ENCODE measurements around the gene RPL18A.
A peak's percentile ranks its signal among the peaks of the same experiment; 100 is the strongest.
"Not testable (repeated sequence)": the region's sequence is repeated elsewhere in the genome, so short reads cannot be mapped to it uniquely, and the experiment has no call there.

The RPL18A gene

DNA sequence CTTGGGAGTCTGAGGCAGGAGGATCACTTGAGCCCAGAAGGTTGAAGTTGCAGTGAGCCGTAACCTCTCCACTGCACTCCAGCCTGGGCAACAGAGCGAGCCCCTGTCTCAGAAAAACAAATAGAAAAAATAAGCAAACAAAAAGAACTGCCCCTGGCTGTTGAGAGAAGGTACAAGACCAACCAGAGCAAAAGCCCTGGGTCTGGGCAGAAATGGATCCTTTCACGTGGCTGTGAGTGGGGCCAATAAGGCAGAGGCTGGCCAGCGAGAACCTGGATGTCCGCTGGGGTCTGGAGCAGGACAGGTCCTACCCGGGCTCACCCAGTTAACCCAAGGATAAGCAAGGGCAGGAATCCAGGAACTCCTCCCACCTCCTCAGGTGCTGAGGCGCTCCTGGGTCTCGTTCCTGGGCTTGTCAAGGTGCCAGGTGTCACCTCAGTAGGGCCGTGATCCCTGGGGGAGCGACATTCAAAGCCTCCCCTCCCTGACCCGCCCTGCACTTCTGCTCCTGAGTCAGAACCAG, 7.3 kb downstream of the RPL18A start:
- DNase-seq, result no peak

GRCh38 chr19:17868669-17869068, 9.0 kb downstream of the RPL18A start:
- no peak for DNase-seq

DNA sequence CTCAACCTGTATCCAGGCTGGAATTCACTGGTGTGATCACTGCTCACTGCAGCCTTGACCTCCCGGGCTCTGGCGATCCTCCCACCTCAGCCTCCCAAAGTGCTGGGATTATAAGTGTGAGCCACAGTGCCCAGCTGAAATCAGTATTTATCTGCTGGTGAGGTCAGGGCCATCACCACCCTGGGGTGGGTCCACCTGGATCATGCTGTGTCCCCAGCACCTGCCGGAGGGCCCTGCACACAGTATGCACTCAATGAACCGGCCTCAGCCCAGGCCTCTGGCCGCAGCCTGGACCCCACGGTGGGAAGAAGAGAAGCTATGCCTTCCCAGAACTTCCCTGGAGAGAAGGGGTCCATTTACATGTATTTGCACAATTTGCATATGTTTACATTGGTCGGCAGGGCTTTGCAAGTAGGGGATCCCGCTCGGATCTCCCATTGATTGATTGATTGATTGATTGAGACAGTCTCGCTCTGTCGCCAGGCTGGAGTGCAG, 9.5 kb downstream of the RPL18A start:
- DNase-seq, result no peak

DNA sequence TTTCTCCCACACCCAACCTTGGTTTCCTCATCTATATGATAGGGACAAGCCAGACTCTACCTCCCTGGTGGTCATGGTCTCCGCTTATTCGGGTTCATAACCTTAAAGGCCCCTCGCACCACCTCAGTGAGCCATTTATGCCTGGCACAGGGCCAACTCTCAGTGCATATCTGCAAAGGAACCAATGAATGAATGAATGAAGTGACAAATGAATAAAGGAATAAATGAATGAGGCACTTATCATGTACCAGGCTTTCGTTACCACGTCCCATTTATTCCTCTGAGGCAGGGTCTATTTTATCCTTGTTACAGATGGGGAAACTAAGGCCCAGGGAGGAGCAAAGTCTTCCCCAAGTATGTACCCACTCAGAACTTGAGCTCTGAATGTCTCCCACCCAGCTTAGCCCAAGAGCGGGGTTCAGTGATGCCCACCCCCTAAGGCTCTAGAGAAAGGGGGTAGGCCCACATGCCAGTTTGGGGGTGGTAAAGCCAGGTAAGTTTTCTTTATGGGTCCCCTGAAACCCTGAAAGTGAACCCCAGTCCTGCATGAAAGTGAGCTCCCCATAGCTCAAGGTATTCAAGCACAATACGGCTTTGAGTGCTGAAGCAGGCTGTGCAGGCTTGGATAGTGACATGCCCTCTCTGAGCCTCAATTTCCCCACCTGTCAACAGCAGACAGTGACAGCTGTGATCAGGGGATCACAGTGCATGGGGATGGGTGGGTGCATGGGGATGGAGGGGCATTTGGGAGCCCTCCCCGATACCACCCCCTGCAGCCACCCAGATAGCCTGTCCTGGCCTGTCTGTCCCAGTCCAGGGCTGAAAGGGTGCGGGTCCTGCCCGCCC, 11.5 kb downstream of the RPL18A start:
- DNase-seq, result no peak

GRCh38 chr19:17871878-17872250, 12.2 kb downstream of the RPL18A start, which contains the start of gene SLC5A5:
TSS of gene SLC5A5 (plus strand) at chr19:17871945. CDS start at chr19:17872320, 375 bp downstream.
- no peak for DNase-seq

DNA sequence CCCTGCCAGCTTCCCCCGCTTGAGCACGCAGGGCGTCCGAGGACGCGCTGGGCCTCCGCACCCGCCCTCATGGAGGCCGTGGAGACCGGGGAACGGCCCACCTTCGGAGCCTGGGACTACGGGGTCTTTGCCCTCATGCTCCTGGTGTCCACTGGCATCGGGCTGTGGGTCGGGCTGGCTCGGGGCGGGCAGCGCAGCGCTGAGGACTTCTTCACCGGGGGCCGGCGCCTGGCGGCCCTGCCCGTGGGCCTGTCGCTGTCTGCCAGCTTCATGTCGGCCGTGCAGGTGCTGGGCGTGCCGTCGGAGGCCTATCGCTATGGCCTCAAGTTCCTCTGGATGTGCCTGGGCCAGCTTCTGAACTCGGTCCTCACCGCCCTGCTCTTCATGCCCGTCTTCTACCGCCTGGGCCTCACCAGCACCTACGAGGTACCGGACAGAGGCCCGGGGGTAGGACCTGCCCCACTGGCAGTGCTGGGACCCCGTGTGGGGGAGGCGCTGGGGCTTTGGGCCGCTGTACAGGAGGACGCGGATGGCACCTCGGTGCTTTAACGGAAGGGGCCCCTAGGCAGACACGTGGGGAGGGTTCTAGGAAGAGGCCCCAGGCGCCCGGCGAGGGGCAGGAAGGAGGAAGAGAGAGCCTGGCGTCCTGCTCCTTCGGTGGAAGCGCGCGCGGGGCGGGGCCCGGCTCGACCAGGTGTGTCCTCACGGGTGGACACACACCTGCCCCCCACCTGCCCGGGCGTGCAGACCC, 12.7 kb downstream of the RPL18A start:
- DNase-seq, result no peak

- no peak for DNase-seq
Measured at GRCh38 chr19:17873786-17874757, 14.4 kb downstream of the RPL18A start.

GRCh38 chr19:17874758-17875135, 15.0 kb downstream of the RPL18A start:
- DNase-seq, result no peak

GRCh38 chr19:17877696-17878095, 18.0 kb downstream of the RPL18A start:
- DNase-seq, result no peak

- no peak for DNase-seq
Measured at GRCh38 chr19:17879466-17879865, 19.8 kb downstream of the RPL18A start.

GRCh38 chr19:17881701-17882100, 22.0 kb downstream of the RPL18A start:
- no peak for DNase-seq

- DNase-seq, result no peak
Measured at GRCh38 chr19:17883627-17884410, 24.1 kb downstream of the RPL18A start.

- DNase-seq, result no peak
Measured at GRCh38 chr19:17886515-17886914, 26.8 kb downstream of the RPL18A start.

GRCh38 chr19:17887221-17887620, 27.5 kb downstream of the RPL18A start:
- not testable (repeated sequence) for DNase-seq

GRCh38 chr19:17888260-17888659, 28.6 kb downstream of the RPL18A start:
- no peak for DNase-seq

GRCh38 chr19:17889609-17890214, 30.0 kb downstream of the RPL18A start:
- no peak for DNase-seq

DNA sequence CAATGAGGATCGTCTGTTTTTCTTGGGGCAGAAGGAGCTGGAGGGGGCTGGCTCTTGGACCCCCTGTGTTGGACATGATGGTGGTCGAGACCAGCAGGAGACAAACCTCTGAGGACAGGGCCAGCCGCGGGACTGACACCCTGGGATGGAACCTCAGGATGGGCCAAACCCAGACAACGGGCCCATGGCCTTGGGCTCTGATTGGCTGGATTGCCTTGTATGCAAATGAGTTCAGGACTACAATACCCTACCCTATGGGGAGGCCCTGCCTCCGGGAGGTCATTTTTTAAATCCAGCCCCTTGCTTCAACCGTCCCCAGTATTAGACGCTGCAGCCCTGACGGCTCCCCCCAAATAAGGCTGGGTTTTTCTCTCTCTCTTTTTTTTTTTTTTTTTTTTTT, 34.1 kb downstream of the RPL18A start:
- no peak for DNase-seq

DNA sequence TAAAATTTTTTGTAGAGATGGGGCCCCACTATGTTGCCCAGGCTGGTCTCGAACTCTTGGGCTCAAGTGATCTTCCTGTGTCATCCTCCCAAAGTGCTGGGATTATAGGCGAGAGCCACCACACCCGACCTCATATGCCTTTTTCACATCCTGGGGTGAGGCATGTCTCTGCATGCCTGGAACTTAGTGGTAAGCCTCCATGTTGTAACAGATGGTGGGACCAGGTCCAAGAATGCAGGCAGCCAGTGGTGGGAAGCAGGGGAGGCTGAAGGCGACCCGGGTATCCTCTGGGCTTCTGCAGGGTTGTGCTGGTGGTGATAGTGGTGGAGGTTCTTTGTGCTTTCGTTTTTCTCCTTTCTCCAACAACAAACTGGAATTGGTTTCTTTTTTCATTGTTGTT, 43.0 kb downstream of the RPL18A start:
- peak; percentile 87 for DNase-seq

GRCh38 chr19:17908244-17908643, 48.5 kb downstream of the RPL18A start:
- DNase-seq, result no peak

- DNase-seq, result no peak
Measured at GRCh38 chr19:17909003-17909732, 49.5 kb downstream of the RPL18A start.

Measured in NCI-H1694 (cell line).